ENCODE results near the gene SORT1. TPM values are rescaled to one million over a fixed set of nuclear protein-coding genes. Genes with fewer than 3 reads are reported as not detected.

The SORT1 gene
- total RNA-seq, 2 experiments from 2014 or later: 21.8 to 45.5 TPM

- Histone ChIP-seq H3K27ac (ENCODE audit: low read depth, low read length, poor library complexity, severe bottlenecking) (no peak overlapping the region), H3K9me3 (ENCODE audit: low read length) (no peaks in the 10 kb centered on the region), H3K4me3 (ENCODE audit: low read depth, low read length, poor library complexity, severe bottlenecking) (no peak overlapping the region), H3K4me2 (ENCODE audit: low read length) (no peak overlapping the region), H3K4me1 (ENCODE audit: insufficient read depth, low read length, poor library complexity, severe bottlenecking) (no peaks in the 10 kb centered on the region), H3K79me2 (ENCODE audit: insufficient read depth, low read depth, low read length) (no peaks in the 10 kb centered on the region), H3K36me3 (ENCODE audit: insufficient read depth, low read length) (peaks cover 4% of the 10 kb centered on the region; the same call in 1 of the 2 replicates), H2AFZ (ENCODE audit: low read length) (no peak overlapping the region), H4K20me1 (ENCODE audit: insufficient read depth, low read length) (no peaks in the 10 kb centered on the region), H3K9me2 (ENCODE audit: insufficient read depth, low read length) (no peaks in the 10 kb centered on the region)
- ChIA-PET CTCF (ENCODE audit: unreplicated experiment) (no interaction called here), POLR2A (no interaction called here)
- DNase-seq (ENCODE audit: low spot score): no peak
- TF ChIP-seq CTCF (conservative IDR thresholded peaks at IDR 0.05; ENCODE audit: low read length) (no peak), EZH2phosphoT487 (IDR thresholded peaks at IDR 0.05; ENCODE audit: borderline replicate concordance, low read depth, low read length) (no peak)
- intact Hi-C loops (cut with micrococcal nuclease; ENCODE audit: unreplicated experiment): loop anchor here (1.0 kb wide), 2 partner anchors 136 to 269 kb away; no protein-coding TSS in a partner anchor
- BruUV-seq (replicated peaks): no TSS peak
Observed at GRCh38 chr1:109263234-109263596, 134.5 kb downstream of the SORT1 start.

GRCh38 chr1:109262231-109263055 lies 135.3 kb downstream of the SORT1 start:
- no peak for DNase-seq (ENCODE audit: low spot score)
- Histone ChIP-seq H3K4me1 (ENCODE audit: insufficient read depth, low read length, poor library complexity, severe bottlenecking) (no peaks in the 10 kb centered on the region), H4K20me1 (ENCODE audit: insufficient read depth, low read length) (no peaks in the 10 kb centered on the region), H3K27ac (ENCODE audit: low read depth, low read length, poor library complexity, severe bottlenecking) (no peak overlapping the region), H3K9me2 (ENCODE audit: insufficient read depth, low read length) (no peaks in the 10 kb centered on the region), H3K4me2 (ENCODE audit: low read length) (no peak overlapping the region), H3K9me3 (ENCODE audit: low read length) (no peaks in the 10 kb centered on the region), H3K79me2 (ENCODE audit: insufficient read depth, low read depth, low read length) (no peaks in the 10 kb centered on the region), H3K36me3 (ENCODE audit: insufficient read depth, low read length) (peaks cover 4% of the 10 kb centered on the region; the same call in 1 of the 2 replicates), H3K4me3 (ENCODE audit: low read depth, low read length, poor library complexity, severe bottlenecking) (no peak overlapping the region), H2AFZ (ENCODE audit: low read length) (no peak overlapping the region)
- POLR2A ChIA-PET: no interaction called here
- CTCF ChIA-PET (ENCODE audit: unreplicated experiment): no interaction called here
- intact Hi-C loops (cut with micrococcal nuclease; ENCODE audit: unreplicated experiment): loop anchor here (1.0 kb wide), 2 partner anchors 137 to 270 kb away; no protein-coding TSS in a partner anchor
- BruUV-seq (replicated peaks): no TSS peak
- no peak for TF ChIP-seq EZH2phosphoT487 (IDR thresholded peaks at IDR 0.05; ENCODE audit: borderline replicate concordance, low read depth, low read length)
- no peak for TF ChIP-seq CTCF (conservative IDR thresholded peaks at IDR 0.05; ENCODE audit: low read length)

GRCh38 chr1:109261578-109261977 lies 136.1 kb downstream of the SORT1 start:
- no peak for DNase-seq (ENCODE audit: low spot score)
- Histone ChIP-seq H3K27ac (ENCODE audit: low read depth, low read length, poor library complexity, severe bottlenecking) (no peak overlapping the region), H3K4me1 (ENCODE audit: insufficient read depth, low read length, poor library complexity, severe bottlenecking) (no peaks in the 10 kb centered on the region), H3K9me2 (ENCODE audit: insufficient read depth, low read length) (no peaks in the 10 kb centered on the region), H3K9me3 (ENCODE audit: low read length) (no peaks in the 10 kb centered on the region), H3K4me2 (ENCODE audit: low read length) (no peak overlapping the region), H3K79me2 (ENCODE audit: insufficient read depth, low read depth, low read length) (no peaks in the 10 kb centered on the region), H3K36me3 (ENCODE audit: insufficient read depth, low read length) (peaks cover 4% of the 10 kb centered on the region; the same call in 1 of the 2 replicates), H3K4me3 (ENCODE audit: low read depth, low read length, poor library complexity, severe bottlenecking) (no peak overlapping the region), H4K20me1 (ENCODE audit: insufficient read depth, low read length) (no peaks in the 10 kb centered on the region), H2AFZ (ENCODE audit: low read length) (no peak overlapping the region)
- POLR2A ChIA-PET: no interaction called here
- intact Hi-C loops (cut with micrococcal nuclease; ENCODE audit: unreplicated experiment): no loop called here
- no TSS peak for BruUV-seq (replicated peaks)
- CTCF ChIA-PET (ENCODE audit: unreplicated experiment): no interaction called here
- TF ChIP-seq EZH2phosphoT487 (IDR thresholded peaks at IDR 0.05; ENCODE audit: borderline replicate concordance, low read depth, low read length) (no peak), CTCF (conservative IDR thresholded peaks at IDR 0.05; ENCODE audit: low read length) (no peak)
